Neuronal stem cell (in vitro differentiated cells): Measurements from ENCODE around the gene C1QTNF4.
"Not testable (repeated sequence)": the region's sequence is repeated elsewhere in the genome, so short reads cannot be mapped to it uniquely, and the experiment has no call there.

Experiments
- DNase-seq: peaks from one replicate; pipeline ENCODE4 v3.0.0-alpha.2; 2013; ENCODE audit warnings: low spot score
- H2AFZ ChIP-seq: one replicate; pipeline ENCODE4 v1.6.1; 2013; ENCODE audit warnings: mild to moderate bottlenecking, low read length, inconsistent platforms
- H2AK5ac ChIP-seq: 2 replicates; pipeline ENCODE4 v1.6.1; 2013; ENCODE audit warnings: low read depth, mild to moderate bottlenecking, inconsistent platforms, low read length, moderate library complexity, mixed read lengths
- H2BK120ac ChIP-seq: 2 replicates; pipeline ENCODE4 v1.6.1; 2013; ENCODE audit warnings: low read depth, mild to moderate bottlenecking, inconsistent platforms, low read length, moderate library complexity, mixed read lengths
- H2BK12ac ChIP-seq: one replicate; pipeline ENCODE4 v1.6.1; 2013; ENCODE audit warnings: low read length, inconsistent platforms
- H2BK15ac ChIP-seq: 2 replicates; pipeline ENCODE4 v1.6.1; 2013; ENCODE audit warnings: mild to moderate bottlenecking, low read length, inconsistent platforms, mixed read lengths
- H2BK5ac ChIP-seq: one replicate; pipeline ENCODE4 v1.6.1; 2013; ENCODE audit warnings: inconsistent platforms, mild to moderate bottlenecking, low read length, moderate library complexity
- H3K14ac ChIP-seq: one replicate; pipeline ENCODE4 v1.6.1; 2013; ENCODE audit warnings: low read length, inconsistent platforms
- H3K18ac ChIP-seq: 2 replicates; pipeline ENCODE4 v1.6.1; 2013; ENCODE audit warnings: low read length, inconsistent platforms
- H3K23ac ChIP-seq: 2 replicates; pipeline ENCODE4 v1.6.1; 2013; ENCODE audit warnings: low read depth, mild to moderate bottlenecking, mixed read lengths, low read length, inconsistent platforms; ENCODE audit not compliant: poor library complexity
- H3K27ac ChIP-seq: replicated peaks from 3 replicates; pipeline ENCODE4 v1.5.1; 2013; ENCODE audit warnings: low read length, inconsistent platforms
- H3K27me3 ChIP-seq, 3 experiments: 2 replicates each; pipeline ENCODE4 v1.6.1; 2013; ENCODE audit warnings: low read length in 3 of 3, mild to moderate bottlenecking in 2 of 3, inconsistent platforms in 1 of 3, low read depth in 1 of 3, mixed read lengths in 1 of 3, moderate library complexity in 1 of 3; ENCODE audit not compliant: control insufficient read depth in 3 of 3, insufficient read depth in 3 of 3
- H3K36me3 ChIP-seq, 2 donors: replicated peaks in 1 of 2; 2 replicates each; pipeline ENCODE4 v1.6.1; 2013; ENCODE audit warnings: low read length in 2 of 2; ENCODE audit not compliant: control insufficient read depth in 2 of 2, insufficient read depth in 2 of 2
- H3K4ac ChIP-seq: 2 replicates; pipeline ENCODE4 v1.6.1; 2013; ENCODE audit warnings: inconsistent platforms, mild to moderate bottlenecking, low read length, moderate library complexity
- H3K4me1 ChIP-seq, 2 donors: 1 replicate in 1 of 2; 2 replicates in 1 of 2; pipeline ENCODE4 v1.6.1; 2013; ENCODE audit warnings: low read length in 2 of 2, low read depth in 1 of 2; ENCODE audit not compliant: control insufficient read depth in 2 of 2, insufficient read depth in 1 of 2
- H3K4me2 ChIP-seq: one replicate; pipeline ENCODE4 v1.6.1; 2013; ENCODE audit warnings: mild to moderate bottlenecking, low read length, inconsistent platforms; ENCODE audit not compliant: insufficient read depth, poor library complexity, severe bottlenecking
- H3K4me3 ChIP-seq, 2 donors: 2 replicates each; pipeline ENCODE4 v1.5.1; 2013; ENCODE audit warnings: low read length in 2 of 2, mild to moderate bottlenecking in 2 of 2, inconsistent platforms in 1 of 2, moderate library complexity in 1 of 2
- H3K79me1 ChIP-seq: one replicate; pipeline ENCODE4 v1.6.1; 2013; ENCODE audit warnings: low read depth, mild to moderate bottlenecking, inconsistent platforms, low read length, moderate library complexity
- H3K9ac ChIP-seq: one replicate; pipeline ENCODE4 v1.6.1; 2013; ENCODE audit warnings: mild to moderate bottlenecking, low read depth, low read length, inconsistent platforms; ENCODE audit not compliant: poor library complexity
- H3K9me3 ChIP-seq, 2 donors: replicated peaks in 1 of 2; 2 replicates each; pipeline versions ENCODE3 to v1.6.1; 2013; ENCODE audit warnings: low read length in 2 of 2, mild to moderate bottlenecking in 2 of 2, inconsistent platforms in 1 of 2, low read depth in 1 of 2, mixed read lengths in 1 of 2, moderate library complexity in 1 of 2; ENCODE audit not compliant: control insufficient read depth in 2 of 2, insufficient read depth in 1 of 2
- H4K8ac ChIP-seq: one replicate; pipeline ENCODE4 v1.6.1; 2013; ENCODE audit warnings: low read depth, mild to moderate bottlenecking, inconsistent platforms, low read length, moderate library complexity
- H4K91ac ChIP-seq: one replicate; pipeline ENCODE4 v1.6.1; 2013; ENCODE audit warnings: low read length, low read depth, mild to moderate bottlenecking, inconsistent platforms; ENCODE audit not compliant: poor library complexity
- WGBS, 2 donors: extraction: QIAGEN DNeasy Blood & Tissue Kit; methylation state at CpG; one replicate each; pipeline ENCODE4 v1.1.7; 2013; ENCODE audit warnings: missing lambda C conversion rate in 2 of 2, mixed read lengths in 1 of 2; ENCODE audit not compliant: insufficient read length in 2 of 2, insufficient replicate concordance in 1 of 2; ENCODE audit errors: extremely low coverage in 2 of 2; 5-methylcytosine and 5-hydroxymethylcytosine counted together

C1QTNF4 gene

GRCh38 chr11:47557004-47557403 lies 37.2 kb downstream of the C1QTNF4 start:
- not testable (repeated sequence) for H3K4me3 ChIP-seq, H3K9me3 ChIP-seq, H4K91ac ChIP-seq, H3K9ac ChIP-seq, H3K79me1 ChIP-seq, H3K36me3 ChIP-seq, H3K18ac ChIP-seq, H2BK15ac ChIP-seq, DNase-seq, H4K8ac ChIP-seq, H3K4ac ChIP-seq, H3K14ac ChIP-seq, H2BK12ac ChIP-seq, H2BK5ac ChIP-seq, H3K27me3 ChIP-seq, H3K27ac ChIP-seq, H2AK5ac ChIP-seq, H2BK120ac ChIP-seq, H3K4me1 ChIP-seq, H3K4me2 ChIP-seq, H2AFZ ChIP-seq, H3K23ac ChIP-seq
- WGBS, 2 donors, result no CpG with 5 or more reads among the region's 12 CpGs

- Histone ChIP-seq H3K23ac (no peak overlapping the region), H3K4me1 (peaks cover 4 to 14% of the 10 kb centered on the region in 2 donors), H3K9ac (no peak overlapping the region), H2BK12ac (no peak overlapping the region), H2BK15ac (peak overlapping the region; percentile 59), H3K27ac (no peak overlapping the region), H3K9me3 (no peaks in the 10 kb centered on the region), H2BK5ac (peak overlapping the region; percentile 98), H3K4me3 (peak overlapping the region; percentile 12 to 98), H2AK5ac (no peak overlapping the region), H4K8ac (no peak overlapping the region), H3K79me1 (peaks cover 5% of the 10 kb centered on the region), H3K36me3 (peaks cover 0 to 29% of the 10 kb centered on the region in 2 donors), H3K4ac (no peak overlapping the region), H3K4me2 (peak overlapping the region; percentile 55), H3K27me3 (no peaks in the 10 kb centered on the region), H3K14ac (no peak overlapping the region), H2AFZ (peak overlapping the region; percentile 94), H2BK120ac (no peak overlapping the region), H3K18ac (peak overlapping the region; percentile 3), H4K91ac (no peak overlapping the region)
- WGBS, 2 donors, result no CpG with 5 or more reads among the region's 9 CpGs
- DNase-seq, result no peak
Measured at GRCh38 chr11:47553406-47553743, 40.8 kb downstream of the C1QTNF4 start.

GRCh38 chr11:47552566-47553405 lies 41.4 kb downstream of the C1QTNF4 start, which contains the start of gene CELF1:
TSS of gene CELF1 (minus strand) at chr11:47553132. CDS start at chr11:47499523, 53,609 bp downstream.
- no peaks in the 10 kb centered on the region for H3K9me3 ChIP-seq
- H2BK120ac ChIP-seq, result no peak within 1 kb of the TSS
- H3K36me3 ChIP-seq, result peaks cover 0 to 35% of the 10 kb centered on the region in 2 donors
- peak within 1 kb of the TSS; percentile 90 for H3K4me2 ChIP-seq
- peak within 1 kb of the TSS; percentile 63 for H3K27ac ChIP-seq
- H3K4me1 ChIP-seq, result peaks cover 4 to 14% of the 10 kb centered on the region in 2 donors
- peak within 1 kb of the TSS; percentile 97 for H2AK5ac ChIP-seq
- no CpG with 5 or more reads among the region's 89 CpGs for WGBS, 2 donors
- H4K8ac ChIP-seq, result no peak within 1 kb of the TSS
- no peak within 1 kb of the TSS for H4K91ac ChIP-seq
- peak within 1 kb of the TSS; percentile 99 for H3K18ac ChIP-seq
- H2AFZ ChIP-seq, result peak within 1 kb of the TSS; percentile 94
- peaks cover 5% of the 10 kb centered on the region for H3K79me1 ChIP-seq
- peak within 1 kb of the TSS; percentile 98 for H3K23ac ChIP-seq
- DNase-seq, result peak; percentile 91
- no peak within 1 kb of the TSS for H3K4ac ChIP-seq
- H3K9ac ChIP-seq, result peak within 1 kb of the TSS; percentile 99
- H2BK12ac ChIP-seq, result no peak within 1 kb of the TSS
- H3K27me3 ChIP-seq, result no peaks in the 10 kb centered on the region
- H2BK15ac ChIP-seq, result peak within 1 kb of the TSS; percentile 59
- H2BK5ac ChIP-seq, result peak within 1 kb of the TSS; percentile 98
- H3K14ac ChIP-seq, result peak within 1 kb of the TSS; percentile 65
- peak within 1 kb of the TSS; percentile 87 to 98 for H3K4me3 ChIP-seq

- Histone ChIP-seq H2BK5ac (peak overlapping the region; percentile 98), H3K27me3 (no peaks in the 10 kb centered on the region), H3K4me3 (peak overlapping the region; percentile 87 to 98), H2BK120ac (no peak overlapping the region), H3K9ac (peak overlapping the region; percentile 99), H3K4me2 (peak overlapping the region; percentile 90), H3K18ac (peak overlapping the region; percentile 99), H4K91ac (no peak overlapping the region), H3K4me1 (peaks cover 4 to 14% of the 10 kb centered on the region in 2 donors), H3K36me3 (peaks cover 0 to 42% of the 10 kb centered on the region in 2 donors), H2BK12ac (no peak overlapping the region), H3K14ac (peak overlapping the region; percentile 65), H2AFZ (peak overlapping the region; percentile 94), H2BK15ac (peak overlapping the region; percentile 40), H3K23ac (peak overlapping the region; percentile 29), H3K4ac (no peak overlapping the region), H3K27ac (peak overlapping the region; percentile 63), H3K9me3 (no peaks in the 10 kb centered on the region), H4K8ac (no peak overlapping the region), H3K79me1 (peaks cover 5% of the 10 kb centered on the region), H2AK5ac (peak overlapping the region; percentile 97)
- DNase-seq, result no peak
- WGBS, 2 donors, result no CpG with 5 or more reads among the region's 22 CpGs
Measured at GRCh38 chr11:47552056-47552565, 42.1 kb downstream of the C1QTNF4 start.
